NCI-H2196 (cell line): ENCODE data around the gene RAVER2.
A peak's percentile ranks its signal among the peaks of the same experiment; 100 is the strongest.
"Not testable (repeated sequence)": the region's sequence is repeated elsewhere in the genome, so short reads cannot be mapped to it uniquely, and the experiment has no call there.

ENCODE experiments used
- DNase-seq: peaks from one replicate; lab custom pipeline; 2025; ENCODE audit not compliant: unreplicated experiment; lab: John Stamatoyannopoulos, UW

The RAVER2 gene, protein sequence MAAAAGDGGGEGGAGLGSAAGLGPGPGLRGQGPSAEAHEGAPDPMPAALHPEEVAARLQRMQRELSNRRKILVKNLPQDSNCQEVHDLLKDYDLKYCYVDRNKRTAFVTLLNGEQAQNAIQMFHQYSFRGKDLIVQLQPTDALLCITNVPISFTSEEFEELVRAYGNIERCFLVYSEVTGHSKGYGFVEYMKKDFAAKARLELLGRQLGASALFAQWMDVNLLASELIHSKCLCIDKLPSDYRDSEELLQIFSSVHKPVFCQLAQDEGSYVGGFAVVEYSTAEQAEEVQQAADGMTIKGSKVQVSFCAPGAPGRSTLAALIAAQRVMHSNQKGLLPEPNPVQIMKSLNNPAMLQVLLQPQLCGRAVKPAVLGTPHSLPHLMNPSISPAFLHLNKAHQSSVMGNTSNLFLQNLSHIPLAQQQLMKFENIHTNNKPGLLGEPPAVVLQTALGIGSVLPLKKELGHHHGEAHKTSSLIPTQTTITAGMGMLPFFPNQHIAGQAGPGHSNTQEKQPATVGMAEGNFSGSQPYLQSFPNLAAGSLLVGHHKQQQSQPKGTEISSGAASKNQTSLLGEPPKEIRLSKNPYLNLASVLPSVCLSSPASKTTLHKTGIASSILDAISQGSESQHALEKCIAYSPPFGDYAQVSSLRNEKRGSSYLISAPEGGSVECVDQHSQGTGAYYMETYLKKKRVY

DNA sequence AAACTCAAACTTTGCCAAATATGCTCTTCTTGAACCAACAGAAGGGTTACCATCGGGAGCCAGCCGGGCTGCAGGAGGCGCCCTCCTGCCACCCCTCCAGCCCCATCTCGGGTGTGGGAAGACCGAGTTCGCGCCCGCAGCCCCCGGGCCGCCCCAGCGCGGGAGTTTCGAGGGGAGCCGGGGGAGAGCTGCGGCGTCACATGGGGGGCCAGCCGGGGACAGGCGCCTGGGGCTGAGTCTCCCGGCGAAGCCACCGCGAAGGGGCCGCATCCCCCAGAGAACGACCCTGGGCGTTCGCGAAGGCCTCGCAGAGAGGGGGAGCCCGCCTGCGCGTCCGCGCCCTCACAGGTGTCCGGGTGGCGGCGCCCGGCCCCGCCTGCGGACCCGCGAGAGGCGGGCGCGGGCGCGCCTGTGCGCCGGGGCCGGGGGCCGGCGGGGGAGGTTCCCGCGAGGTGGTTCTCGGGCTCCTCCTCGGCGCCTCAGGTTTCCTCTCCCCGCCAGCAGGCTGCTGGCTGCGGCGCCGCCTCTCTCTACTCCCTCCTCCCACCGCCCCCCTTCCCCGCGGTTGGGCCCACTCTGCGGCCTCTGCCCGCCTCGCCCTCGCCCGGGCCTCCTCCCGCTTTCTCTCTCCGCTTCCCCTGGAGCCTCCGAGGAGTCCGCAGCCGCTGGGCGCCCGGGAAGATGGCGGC, at the start of gene RAVER2:
Gene RAVER2, plus strand, starts transcription at position 584 of the 689 bp plus-strand sequence. Its CDS starts 98 bp downstream, at position 682.
- DNase-seq = peak; percentile 68

DNA sequence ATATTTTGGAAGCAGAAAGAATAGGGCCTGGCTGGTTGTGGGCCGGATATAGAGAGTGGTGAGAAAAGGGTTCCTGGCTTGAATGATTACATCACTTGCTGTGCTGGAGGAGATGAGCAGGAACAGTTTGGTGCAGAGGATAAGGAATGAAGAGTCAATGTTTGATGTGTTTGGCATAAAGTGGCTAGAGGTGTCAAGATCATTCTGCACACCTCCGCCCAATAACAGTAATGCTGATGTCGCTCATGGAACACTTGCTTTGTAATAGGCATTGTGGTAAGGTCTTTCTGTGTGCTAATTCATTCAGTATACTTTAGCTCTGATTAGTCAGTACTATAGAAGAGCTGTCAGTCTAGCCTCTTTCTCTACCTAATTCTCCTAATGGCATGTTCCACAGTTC, 48.0 kb upstream of the RAVER2 start:
- no peak for DNase-seq

DNA sequence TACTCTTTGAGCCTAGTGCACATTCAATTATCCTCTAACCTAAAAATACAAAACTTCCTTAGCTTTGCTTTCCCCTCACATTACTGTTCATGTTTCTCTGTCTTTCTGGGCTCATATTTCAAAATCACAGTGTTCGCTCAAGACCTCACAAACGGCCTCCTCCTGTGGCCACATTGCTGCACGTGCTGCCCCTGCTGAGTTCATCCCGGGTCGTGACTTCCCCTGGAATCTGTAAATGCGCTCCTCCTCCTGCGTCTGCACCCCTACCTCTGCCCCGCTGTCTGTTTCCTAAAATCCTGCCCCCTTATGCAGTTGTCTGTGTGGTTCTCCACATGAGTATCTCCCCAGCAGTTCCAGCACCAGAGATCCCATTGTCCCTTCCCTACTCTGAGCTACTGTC, 45.5 kb upstream of the RAVER2 start:
- DNase-seq = no peak

DNA sequence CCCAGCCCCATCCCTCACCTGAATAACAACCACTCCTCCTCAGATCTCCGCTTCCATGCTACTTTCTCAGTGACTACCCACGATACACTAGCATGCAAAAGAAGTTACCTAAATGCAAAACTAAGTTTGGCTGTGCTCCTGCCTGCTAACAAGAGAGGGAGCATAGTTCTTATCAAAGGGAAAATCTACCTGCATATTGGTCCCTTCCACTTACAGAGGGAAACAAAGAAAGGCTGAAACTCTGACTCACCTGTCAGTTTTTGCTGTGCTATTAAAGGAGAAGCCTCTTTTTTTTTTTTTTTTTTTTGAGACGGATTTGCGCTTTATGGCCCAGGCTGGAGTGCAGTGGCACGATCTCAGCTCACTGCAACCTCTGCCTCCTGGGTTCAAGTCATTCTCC, 43.8 kb upstream of the RAVER2 start:
- no peak for DNase-seq

DNA sequence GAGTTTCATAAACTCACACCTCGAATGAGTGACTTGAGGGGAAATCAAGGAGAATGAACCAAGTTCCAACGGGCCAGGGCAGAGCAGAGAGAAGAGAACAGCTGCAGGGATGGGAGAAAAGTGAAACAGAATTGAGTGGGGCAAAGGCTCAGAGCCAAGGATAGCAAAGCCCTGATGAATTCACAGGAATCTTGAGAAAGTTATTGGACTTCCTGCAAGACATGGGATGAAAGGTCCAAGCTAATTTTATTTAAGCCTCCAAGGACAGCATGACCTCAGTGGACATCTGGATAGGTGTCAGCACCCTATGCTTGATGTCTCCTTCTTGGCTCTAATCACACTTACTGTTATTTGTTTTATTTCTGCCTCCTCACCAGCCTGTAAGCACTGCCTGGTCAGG, 43.0 kb upstream of the RAVER2 start:
- no peak for DNase-seq

DNA sequence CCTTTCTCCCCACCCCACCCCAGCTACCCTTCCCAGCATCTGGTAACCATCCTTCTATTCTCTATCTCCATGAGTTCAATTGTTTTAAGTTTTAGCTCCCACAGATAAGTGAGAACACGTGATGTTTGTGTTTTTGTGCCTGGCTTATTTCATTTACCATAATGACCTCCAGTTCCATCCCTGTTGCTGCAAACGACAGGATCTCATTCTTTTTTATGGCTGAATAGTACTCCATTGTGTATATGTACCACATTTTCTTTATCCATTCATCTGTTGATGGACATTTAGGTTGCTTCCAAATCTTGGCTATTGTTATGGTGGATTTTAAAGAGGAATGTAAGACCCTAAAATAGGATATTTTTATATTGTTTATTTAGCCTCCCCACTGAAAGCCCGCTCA, 42.2 kb upstream of the RAVER2 start:
- not testable (repeated sequence) for DNase-seq

DNA sequence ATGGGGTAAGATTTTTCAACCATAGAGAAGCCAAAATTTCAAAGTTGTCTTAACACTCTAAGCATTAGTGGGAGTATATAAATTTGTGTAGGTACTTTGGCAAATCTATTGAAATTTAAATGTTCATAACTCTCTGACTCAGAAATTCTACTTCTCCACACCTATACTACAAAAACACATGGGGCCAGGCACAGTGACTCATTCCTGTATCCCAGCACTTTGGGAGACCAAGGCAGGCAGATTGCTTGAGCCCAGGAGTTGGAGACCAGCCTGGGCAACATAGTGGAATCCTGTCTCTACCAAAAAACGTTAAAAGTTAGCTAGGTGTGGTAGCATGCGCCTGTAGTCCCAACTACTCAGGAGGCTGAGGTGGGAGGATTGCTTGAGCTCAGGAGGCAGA, 41.3 kb upstream of the RAVER2 start:
- DNase-seq = no peak

DNA sequence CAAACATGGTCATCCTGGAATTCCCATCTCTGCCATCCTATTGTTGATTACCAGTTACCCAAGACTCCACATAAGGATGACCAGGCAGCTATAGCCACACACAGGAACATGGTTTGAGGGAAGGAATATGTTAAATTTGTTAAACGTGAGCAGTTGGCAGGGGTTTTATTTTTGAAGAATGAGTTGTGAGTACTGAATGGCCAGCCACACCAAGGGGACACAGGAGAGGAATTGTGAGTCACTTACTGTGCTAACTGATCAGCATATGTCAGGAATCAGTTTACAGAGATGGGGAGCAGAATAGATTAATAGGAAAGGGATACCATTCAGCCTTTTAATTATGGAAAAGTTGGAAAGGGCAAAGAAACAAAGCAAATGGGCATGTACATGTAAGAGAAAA, 39.3 kb upstream of the RAVER2 start:
- no peak for DNase-seq

DNA sequence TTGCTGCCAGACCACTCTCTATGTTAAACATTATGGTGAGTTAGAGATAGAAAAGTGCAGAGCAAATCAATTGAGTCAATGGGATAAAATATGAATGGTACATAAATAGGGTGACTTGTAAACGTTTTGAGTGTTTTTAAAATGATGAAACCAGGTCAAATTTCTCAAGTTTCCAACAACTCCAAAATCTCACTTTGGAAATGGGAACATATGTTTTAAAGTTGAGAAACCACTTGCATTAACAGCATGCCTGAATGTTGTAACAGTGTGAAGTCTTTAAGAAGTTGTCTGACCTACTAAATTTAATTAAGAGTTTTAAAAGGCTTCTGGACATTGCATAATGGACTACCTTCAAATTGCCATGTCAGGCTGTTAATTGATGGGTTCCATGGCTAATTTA, 33.6 kb upstream of the RAVER2 start:
- no peak for DNase-seq

DNA sequence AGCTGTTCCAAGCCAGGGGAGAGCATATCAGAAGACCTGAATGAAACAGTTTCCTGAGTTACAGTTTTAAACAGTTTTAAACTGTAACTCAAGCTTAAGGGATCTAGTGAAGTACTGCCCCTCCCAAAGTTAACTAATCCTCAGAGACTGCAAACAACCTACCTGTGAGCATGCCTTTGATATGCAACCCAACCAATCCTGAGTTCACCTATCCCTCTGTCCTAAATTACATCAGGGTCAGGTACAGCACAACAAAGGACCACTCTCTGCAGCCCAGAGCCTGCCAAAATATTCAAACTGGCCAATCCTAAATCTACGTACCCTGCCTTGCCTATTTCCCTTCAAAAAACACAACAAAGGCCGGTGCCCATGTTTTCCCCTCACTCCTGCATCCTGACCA, 32.8 kb upstream of the RAVER2 start:
- no peak for DNase-seq

DNA sequence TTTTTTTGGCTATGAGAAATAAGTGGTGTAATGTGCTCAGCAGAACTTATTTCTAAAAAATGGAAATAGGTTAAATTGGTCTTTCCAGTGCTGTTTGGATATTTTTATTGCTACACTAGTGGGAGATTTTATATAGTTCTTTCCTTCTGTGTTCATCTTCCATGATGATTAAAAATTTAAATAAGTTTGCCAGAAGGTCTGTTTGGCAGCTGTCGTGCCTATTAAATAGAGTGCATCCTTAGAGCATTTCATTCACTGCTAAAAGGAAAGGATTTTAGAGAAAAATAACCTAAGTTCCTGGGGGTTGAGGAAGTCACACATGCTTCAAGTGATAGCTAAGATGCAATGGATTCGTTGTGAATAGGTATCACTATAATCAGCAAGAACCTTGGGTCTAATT, 29.7 kb upstream of the RAVER2 start:
- no peak for DNase-seq

DNA sequence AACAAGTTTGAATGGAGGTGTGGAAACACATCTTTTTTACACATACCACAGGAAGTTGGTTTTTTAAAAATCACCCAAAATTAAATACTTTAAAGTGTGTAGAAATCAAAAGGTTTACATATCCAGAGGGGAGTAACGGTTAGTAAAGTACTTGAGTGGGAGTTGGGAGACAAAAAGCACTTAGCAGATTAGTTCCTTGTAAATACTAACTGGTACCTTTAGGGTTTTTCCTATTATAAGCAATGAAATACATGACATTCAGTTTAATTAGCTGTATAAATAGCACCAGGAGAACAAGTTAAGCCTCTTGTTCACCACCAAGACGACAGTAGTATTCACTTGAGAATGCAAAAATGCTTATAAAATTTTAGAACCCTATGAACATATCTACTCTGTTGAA, 23.7 kb upstream of the RAVER2 start:
- DNase-seq = no peak

DNA sequence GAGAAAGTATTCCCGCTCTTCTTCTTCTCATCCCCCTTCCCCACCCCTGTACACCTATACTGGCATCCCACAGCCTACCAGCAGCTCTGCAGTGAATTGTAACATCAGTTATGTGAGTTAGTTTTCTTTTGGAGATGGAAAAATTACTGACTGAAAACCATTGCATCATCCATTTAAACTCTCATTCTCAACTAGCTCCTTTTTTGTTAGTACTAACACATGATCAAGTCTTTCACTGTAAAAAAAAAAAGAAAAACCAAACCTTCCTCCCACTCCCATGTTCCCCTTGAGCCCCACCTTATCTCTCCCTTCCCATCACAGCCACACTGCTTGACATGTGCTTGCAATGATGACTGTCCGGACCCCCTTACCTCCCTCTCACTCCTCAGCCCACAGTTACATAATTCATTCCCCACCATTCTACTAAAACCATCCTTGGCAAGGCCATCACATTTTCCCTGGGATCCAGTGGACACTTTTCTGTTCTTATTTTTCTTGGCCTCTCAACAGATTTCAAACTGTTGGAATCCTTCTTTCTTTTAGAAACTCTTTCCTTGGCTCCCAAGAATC, 23.2 kb upstream of the RAVER2 start:
- no peak for DNase-seq

DNA sequence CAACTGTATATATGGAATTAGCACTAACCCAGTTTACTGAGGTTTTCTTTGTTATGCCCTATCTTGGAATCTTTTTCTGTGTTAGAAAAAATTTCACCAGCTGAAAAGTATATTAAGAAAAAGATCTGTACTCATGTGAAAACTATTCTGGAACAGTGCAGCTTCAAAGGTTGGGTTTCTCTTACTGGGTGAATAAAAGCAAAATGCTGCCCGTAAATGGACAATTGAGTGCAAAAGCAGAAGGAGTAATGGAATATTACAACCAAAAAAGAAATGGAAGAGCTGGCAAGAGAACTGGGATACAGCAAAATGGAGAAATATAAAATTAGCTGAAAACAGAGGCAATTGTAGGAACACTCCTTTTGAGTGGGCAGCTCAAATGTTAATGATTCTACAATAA, 17.0 kb upstream of the RAVER2 start:
- no peak for DNase-seq

DNA sequence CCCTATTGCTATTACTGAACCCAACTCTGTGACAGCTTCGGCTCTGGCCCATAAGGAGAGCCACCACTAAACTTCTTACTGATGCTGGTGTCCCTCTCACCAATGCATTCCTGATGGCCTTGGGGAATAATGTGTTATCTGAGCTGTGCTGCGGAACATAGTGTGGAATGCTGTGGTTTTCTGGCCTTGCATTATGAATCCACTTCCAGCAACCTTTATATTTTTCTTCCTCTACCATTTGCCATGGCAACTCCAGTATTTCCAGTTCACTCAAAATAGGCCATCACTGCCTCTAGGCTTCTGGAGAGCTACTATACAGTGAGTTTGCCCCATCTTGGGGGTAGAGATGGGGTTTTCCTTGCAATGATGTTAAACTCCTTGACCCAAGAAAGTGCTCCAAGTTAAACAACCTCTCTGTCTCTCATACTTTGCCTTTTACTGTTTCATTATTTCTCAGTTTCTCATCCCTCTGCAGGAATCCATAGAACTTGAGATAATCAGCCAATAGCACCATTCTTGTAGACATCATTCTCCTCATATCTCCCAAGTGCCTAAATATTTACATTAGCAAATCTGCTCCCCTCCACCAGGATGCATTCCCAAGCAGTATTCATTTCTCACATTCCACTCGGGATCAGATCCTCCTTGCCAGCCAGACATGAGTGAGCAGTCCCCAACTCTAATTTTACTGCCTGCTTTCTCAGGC, 11.1 kb upstream of the RAVER2 start:
- no peak for DNase-seq

DNA sequence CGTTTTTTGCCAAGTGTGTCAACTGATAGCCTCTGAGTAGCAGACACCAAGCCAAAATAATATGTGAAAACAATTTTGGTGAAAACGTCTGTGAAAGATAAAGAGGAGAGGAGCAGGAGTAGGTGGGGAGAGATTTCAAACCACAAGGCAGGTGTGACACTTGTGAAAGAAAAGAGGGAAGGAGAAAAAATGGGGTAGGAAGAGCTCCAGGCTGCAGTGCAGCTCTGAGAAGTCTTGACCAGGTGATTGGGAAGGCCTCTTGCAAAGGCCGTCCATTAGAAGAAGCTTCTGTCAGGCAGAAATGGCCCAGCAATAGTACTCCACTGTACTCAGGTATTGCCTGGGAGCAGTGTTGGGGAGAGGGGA, 10.6 kb upstream of the RAVER2 start:
- DNase-seq = no peak

DNA sequence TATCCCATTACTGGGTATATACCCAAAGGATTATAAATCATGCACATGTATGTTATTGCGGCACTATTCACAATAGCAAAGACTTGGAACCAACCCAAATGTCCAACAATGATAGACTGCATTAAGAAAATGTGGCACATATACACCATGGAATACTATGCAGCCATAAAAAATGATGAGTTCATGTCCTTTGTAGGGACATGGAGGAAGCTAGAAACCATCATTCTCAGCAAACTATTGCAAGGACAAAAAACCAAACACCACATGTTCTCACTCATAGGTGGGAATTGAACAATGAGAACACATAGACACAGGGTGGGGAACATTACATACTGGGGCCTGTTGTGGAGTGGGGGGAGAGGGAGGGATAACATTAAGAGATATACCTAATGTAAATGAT, 4.2 kb upstream of the RAVER2 start:
- not testable (repeated sequence) for DNase-seq

DNA sequence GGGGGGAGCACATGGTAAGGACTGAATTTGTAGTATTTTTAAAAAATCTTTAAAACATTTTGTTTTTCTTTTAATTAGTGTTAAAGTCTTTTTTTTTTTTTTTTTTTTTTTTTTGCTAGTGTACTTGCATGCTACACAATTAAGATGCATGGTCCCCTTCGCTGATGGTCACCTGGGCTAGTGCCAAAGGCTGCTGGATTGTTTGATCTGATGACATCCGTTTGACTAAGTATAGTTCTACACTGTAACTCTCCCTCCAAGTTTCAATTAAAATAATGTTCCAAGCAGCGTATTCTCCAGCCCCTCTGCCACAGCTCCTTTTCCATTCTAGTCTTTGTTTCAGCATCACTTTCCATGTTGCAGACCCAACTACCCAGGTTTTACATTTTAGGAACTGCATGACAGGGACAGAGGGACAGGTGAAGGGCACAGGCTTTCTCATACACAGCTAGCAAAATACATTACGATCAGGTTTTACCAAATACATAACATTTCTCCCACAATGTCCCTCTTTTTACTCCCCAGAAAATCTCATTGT, 852 bp upstream of the RAVER2 start:
- DNase-seq = no peak

DNA sequence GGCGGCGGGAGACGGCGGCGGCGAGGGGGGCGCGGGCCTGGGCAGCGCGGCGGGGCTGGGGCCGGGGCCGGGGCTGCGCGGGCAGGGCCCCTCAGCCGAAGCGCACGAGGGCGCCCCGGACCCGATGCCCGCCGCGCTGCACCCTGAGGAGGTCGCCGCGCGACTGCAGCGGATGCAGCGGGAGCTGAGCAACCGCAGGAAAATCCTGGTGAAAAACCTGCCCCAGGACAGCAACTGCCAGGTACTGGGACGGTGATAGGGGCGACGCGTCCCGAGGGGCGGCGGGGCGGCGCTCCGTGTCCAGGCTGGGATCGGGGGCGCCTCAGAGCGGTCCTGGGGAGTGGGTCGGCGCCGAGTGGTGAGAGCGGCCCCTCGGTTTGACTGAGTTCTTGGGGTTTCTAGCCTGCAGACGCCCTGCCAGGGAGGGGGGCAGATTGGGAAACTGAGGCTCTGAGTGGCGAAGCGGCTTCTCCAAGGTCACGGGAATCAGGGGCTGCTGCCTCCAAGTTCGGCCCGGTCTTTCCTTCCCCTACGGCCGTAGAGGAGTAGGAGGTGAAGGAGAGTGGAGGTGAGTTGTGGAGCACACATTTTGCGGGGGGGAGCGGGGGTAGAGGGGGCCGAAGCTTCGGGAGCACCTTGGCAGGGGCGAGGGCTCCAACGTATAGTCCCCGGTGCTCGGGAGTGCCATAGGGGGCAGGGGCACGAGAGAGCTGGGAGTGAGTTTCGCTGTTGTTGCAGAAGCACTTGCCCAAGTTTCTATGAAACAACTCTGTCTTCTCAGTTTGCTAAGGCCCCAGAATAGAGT, 508 bp downstream of the RAVER2 start:
- DNase-seq = no peak
